NT2/D1 (cell line): ENCODE results near the gene SLC10A3.

Experiments used
- SUZ12 ChIP-seq: IDR thresholded peaks from 2 replicates; pipeline ENCODE4 v1.6.1; 2011; ENCODE audit not compliant: insufficient read length, insufficient read depth; ENCODE audit errors: extremely low read depth
- YY1 ChIP-seq: IDR thresholded peaks from 2 replicates; pipeline ENCODE4 v1.6.1; 2011; ENCODE audit not compliant: insufficient read length, insufficient read depth
- ZNF274 ChIP-seq: IDR thresholded peaks from 2 replicates; pipeline ENCODE4 v1.6.1; 2011; ENCODE audit warnings: mild to moderate bottlenecking, low read depth, low read length

DNA sequence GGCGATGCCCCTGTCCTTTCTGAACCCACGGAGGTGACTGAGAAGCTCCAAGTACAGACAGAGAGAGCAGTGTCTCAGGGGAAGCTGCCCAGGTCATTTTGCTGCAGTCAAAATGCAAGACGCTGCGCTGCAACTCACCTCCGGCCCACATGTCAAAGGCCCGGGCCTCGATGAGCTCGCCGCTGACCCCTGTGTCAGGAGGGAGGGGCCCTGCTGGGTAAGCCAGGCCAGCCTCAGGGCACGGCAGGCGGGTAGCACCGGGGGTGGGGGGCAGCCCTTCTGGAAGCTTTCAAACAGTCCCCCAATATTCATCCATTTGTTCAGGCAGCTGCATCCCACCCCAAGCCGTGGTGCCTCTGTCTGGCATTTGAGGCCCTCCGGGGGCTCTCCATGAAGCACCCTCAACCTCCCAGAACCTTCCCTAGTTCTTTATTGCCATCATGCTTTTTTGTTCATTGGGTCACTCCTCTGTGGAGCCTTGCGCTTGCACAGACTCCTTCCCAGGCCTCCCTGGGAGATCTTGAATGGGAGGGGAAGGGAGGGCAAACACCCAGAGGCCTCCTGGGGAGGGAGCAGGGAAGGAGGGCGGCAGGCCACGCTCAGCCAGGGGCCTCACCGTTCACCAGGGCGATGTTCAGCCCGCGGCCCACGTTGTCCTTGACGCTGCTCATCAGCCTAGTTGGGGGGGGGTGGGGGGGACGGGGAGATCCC, 17.4 kb upstream of the SLC10A3 start:
- no peak for TF ChIP-seq SUZ12
- no peak for TF ChIP-seq YY1
- TF ChIP-seq ZNF274, result no peak
